RPMI7951 (cell line): ENCODE results near the gene CNTN5. TPM values are rescaled to one million over a fixed set of nuclear protein-coding genes. Genes with fewer than 3 reads are reported as not detected.

Experiments
- DNase-seq: peaks from one replicate; pipeline ENCODE4 v3.0.0-alpha.2; 2012; ENCODE audit warnings: low read depth
- total RNA-seq: library from RNA; depleted of rRNA; stranded (reverse); fragments of >200 nt; shearing (Covaris generic); gene quantifications from 2 replicates; pipeline ENCODE4 v1.2.3, GENCODE V29; 2014

CNTN5 gene
- total RNA-seq, 1 experiment from 2014 or later: not detected

GRCh38 chr11:99509863-99510262 is 489.1 kb downstream of the CNTN5 start:
- DNase-seq: no peak

DNA sequence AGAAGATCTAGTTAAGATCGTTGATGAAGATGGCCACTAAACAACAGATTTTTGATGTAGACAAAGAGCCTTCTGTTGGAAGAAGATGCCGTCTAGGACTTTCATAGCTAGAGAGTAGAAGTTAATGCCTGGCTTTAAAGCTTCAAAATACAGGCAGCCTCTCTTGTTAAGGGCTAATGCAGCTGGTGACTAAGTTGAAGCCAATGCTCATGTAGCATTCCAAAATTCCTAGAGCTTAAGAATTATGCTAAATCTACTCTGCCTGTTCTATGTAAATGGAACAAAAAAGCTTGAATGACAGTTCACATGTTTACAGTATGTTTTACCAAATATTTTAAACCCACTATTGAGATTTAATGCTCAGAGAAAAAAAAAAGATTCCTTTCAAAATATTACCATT is 492.6 kb downstream of the CNTN5 start:
- DNase-seq: no peak

DNA sequence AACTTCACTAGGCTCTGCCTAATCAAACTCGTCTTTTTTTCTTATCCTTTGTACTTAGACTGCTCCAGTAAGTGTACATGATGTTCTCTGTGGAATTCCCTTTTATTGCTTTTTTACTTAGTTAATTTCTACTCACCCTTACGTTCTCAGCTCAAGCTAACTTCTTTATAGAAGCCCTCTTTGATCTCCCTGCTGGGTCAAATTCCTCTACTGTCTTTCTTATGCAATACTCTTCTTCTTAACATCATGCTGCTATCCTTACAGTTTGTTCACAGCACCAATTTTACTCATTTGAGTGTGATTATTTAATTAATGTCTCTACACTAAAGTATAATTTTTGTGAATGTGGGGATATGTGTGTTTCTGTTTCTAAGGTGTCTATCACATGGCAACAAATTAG is 498.3 kb downstream of the CNTN5 start:
- DNase-seq: no peak

- no peak for DNase-seq
Observed at GRCh38 chr11:99522467-99523173, 501.9 kb downstream of the CNTN5 start.

- no peak for DNase-seq
Observed at GRCh38 chr11:99531468-99531867, 510.7 kb downstream of the CNTN5 start.

DNA sequence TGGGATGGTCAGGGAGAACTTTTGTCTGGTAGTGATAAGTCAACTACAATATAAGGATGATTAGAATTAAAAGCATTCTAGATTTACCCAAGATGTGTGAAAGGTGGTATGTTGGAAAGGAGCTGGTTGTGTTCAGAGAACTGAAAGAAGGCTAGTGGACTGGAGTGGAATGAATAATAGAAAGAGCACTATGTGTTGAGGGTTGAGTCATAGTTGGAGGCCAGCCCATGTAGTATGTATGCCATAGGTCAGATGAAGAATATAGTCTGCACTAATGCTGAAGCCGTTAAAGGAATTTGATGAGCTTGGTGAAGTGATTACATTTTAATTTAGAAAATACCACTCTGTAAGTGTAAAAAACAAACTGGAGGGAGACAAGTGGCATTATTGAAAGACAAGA is 514.1 kb downstream of the CNTN5 start:
- no peak for DNase-seq

DNA sequence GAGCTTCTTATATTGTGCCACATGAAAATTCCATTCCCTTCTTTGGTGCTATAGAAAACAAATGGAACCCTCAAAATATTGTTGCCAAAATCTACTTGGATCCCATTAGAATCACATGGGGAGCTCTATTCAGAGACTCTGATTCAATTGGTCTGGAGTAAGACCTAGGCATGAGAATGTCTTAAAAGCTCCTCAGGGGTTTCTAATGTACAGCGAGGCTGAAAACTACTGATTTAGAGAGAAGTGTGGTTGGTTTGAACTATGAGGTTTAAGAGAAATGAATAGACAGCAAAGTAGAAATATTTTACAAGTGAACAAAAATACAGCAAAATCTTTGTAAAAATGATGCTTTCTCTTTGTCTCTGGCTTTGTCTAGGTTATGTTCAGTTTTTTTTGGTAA is 514.7 kb downstream of the CNTN5 start:
- no peak for DNase-seq

GRCh38 chr11:99535819-99536218 is 515.1 kb downstream of the CNTN5 start:
- no peak for DNase-seq

GRCh38 chr11:99537681-99538080 is 516.9 kb downstream of the CNTN5 start:
- no peak for DNase-seq

DNA sequence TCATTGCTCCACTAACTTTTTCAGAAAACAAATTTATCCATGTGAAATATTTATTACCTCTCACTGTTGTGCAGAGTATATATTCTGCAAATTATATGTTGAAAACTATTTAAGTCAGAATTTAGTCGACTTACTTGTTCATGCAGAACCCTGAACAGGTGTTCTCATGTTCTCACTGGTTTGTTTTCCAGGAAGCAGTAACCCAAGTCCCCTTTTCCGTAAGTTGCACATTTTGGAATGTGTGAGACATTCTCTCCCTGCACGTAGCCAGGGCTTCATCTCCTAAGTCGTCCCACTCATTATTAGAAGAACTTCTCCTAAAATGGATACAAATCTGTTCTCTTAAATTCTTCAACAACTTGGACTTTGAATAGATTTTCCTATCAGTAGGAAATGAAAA is 524.9 kb downstream of the CNTN5 start:
- no peak for DNase-seq

- DNase-seq: peak; percentile 28
Observed at GRCh38 chr11:99548264-99548663, 527.5 kb downstream of the CNTN5 start.

GRCh38 chr11:99554232-99554903 is 533.6 kb downstream of the CNTN5 start:
- no peak for DNase-seq

DNA sequence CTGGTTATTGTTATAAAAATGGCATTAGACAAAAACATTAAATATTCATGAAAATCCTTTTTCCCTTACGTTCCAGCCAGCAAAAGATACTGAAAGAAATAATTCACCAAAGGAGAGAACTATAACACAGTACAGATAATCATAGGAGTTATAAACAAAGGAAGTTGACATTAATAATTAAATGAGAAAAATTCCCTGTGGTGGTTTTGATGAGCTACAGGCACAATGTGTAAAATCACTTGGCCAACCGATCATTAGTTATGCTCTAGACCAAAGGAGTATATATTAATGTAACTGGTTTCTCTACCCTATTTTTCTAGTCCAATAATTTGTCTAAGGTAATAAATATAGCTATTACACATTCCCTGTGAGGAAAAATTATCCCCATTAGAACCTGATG is 534.7 kb downstream of the CNTN5 start:
- no peak for DNase-seq

GRCh38 chr11:99565333-99565732 is 544.6 kb downstream of the CNTN5 start:
- DNase-seq: no peak

- DNase-seq: no peak
Observed at GRCh38 chr11:99567334-99567956, 546.7 kb downstream of the CNTN5 start.

DNA sequence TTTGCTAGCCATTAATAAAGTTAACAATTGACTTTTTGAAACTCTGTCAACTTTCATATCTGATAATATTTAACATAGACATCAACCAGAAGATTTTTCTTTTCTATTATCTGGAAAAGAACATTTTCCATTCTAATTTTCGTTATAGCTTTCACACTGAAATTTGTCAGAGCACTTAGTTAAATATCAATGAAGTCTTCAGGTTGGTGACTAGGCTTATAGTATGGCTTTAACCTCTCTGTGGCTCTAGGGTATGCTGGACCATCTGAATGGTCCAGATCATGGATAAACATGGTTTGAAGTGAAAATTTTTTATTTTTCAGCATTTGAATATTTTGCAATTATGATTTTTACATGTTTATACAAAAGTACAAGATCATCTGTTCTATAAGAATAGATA is 548.1 kb downstream of the CNTN5 start:
- no peak for DNase-seq

DNA sequence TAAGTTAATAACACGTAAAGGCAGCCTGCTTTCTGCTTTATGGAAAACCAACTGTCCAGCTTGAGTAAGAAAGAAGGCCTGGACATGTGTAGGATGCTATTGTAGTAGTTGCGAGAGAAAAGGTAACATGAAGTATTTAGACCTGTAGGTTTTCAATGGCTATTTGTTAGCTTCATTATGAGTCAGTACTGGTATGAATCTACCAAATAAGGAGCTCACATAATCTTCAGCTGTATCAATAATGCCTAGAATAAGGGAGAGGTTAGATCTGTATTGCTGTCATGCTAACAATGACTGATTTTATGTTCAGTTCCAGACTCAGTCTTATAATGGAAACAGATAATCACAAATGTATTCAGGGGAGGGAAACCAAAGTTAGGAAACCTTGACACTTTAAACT is 550.3 kb downstream of the CNTN5 start:
- no peak for DNase-seq

- no peak for DNase-seq
Observed at GRCh38 chr11:99584830-99585229, 564.1 kb downstream of the CNTN5 start.

- DNase-seq: no peak
Observed at GRCh38 chr11:99585606-99586005, 564.9 kb downstream of the CNTN5 start.

DNA sequence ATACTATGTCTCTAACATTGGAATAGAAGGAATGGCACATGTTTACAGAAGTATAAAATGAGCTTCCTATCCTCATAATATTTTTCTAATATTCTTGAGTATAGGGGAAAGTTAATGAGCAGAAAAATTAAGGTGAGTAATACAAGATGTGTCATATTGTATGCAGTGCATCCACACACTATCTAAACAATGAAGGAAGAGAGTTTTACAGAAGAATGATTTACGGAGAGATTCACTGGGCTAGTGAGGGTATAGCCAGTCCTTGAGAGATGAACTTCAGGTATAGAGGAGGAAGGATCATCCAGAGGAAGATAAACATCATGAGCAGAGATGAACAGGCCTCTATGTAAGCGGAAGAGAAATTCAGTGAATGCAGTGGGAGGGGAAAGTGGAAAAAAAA is 569.0 kb downstream of the CNTN5 start:
- DNase-seq: no peak

- no peak for DNase-seq
Observed at GRCh38 chr11:99592266-99592665, 571.5 kb downstream of the CNTN5 start.

DNA sequence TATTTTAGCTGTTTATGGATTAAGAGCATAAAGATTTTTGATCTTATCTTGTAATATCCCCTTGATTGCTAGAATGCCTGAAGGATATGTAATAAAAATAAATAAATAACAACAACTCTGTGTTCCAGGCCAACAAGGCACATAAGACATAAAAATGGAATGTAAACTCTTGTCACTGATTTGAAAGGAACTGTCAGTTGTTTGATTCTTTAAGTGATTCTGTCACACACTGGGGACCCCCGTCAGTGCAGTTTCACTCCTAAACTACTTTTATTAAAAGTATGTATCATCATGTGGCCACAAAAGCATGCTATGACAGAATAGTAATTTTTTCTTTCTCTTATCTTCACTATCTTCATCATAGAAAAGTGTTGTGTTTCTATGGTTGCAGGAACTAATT is 572.4 kb downstream of the CNTN5 start:
- no peak for DNase-seq

DNA sequence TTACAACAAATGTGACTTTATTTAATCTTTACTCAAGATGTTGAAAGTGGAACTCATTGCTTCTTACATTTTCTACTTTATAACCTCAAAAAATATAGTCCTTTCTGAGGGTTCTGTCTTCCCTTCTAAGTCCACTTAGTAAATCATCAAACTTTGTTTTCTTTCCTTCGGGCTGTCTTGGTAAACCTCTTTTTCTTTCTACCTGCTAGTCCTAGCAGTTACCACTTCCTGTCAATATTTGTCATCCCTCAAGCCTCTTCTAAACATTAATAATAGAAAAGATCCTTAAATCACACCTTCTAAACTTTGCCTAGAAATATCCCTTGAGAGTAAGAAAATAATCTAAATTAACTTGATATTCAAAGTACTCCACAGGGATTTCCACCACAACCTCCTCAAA is 580.4 kb downstream of the CNTN5 start:
- no peak for DNase-seq
